Activated CD4-positive, alpha-beta memory T cell treated with anti-CD3 and anti-CD28 coated beads for 36 hours (primary cell): ENCODE data around the gene MITF. TPM values are rescaled to one million over a fixed set of nuclear protein-coding genes. Genes with fewer than 3 reads are reported as not detected.
"Not testable (repeated sequence)": the region's sequence is repeated elsewhere in the genome, so short reads cannot be mapped to it uniquely, and the experiment has no call there.

Experiments used
- CTCF ChIA-PET: fragments of 350-600 bp; sonication (Branson Sonifier 250); formaldehyde crosslinking; loops from one replicate; lab custom pipeline; 2021; ENCODE audit warnings: antibody characterized with exemption, inconsistent platforms; lab: Charles Lee
- POLR2A ChIA-PET: fragments of 350-600 bp; sonication (Branson Sonifier 250); formaldehyde crosslinking; loops from one replicate; lab custom pipeline; 2021; ENCODE audit warnings: antibody characterized with exemption; lab: Charles Lee
- DNase-seq: peaks from one replicate; pipeline ENCODE4 v3.0.0-alpha.2; 2020
- H3K27ac Mint-ChIP-seq: one replicate; pipeline ENCODE4 v1.8.0; 2021; ENCODE audit warnings: mixed read lengths
- H3K27me3 Mint-ChIP-seq: one replicate; pipeline ENCODE4 v1.8.0; 2021; ENCODE audit warnings: mixed read lengths
- H3K36me3 Mint-ChIP-seq: one replicate; pipeline ENCODE4 v1.8.0; 2021; ENCODE audit warnings: mixed read lengths
- H3K4me1 Mint-ChIP-seq: one replicate; pipeline ENCODE4 v1.8.0; 2021; ENCODE audit warnings: low read depth, mixed read lengths
- H3K4me3 Mint-ChIP-seq: one replicate; pipeline ENCODE4 v1.8.0; 2021; ENCODE audit warnings: mild to moderate bottlenecking, mixed read lengths
- H3K9me3 Mint-ChIP-seq: one replicate; pipeline ENCODE4 v1.8.0; 2021; ENCODE audit warnings: mixed read lengths
- intact Hi-C: fragments of 100-400 bp; cut with micrococcal nuclease; formaldehyde crosslinking; loops from one replicate; pipeline ENCODE4 v1.15.1; 2023
- total RNA-seq, 2 experiments: library from RNA; stranded (reverse); gene quantifications; one replicate each; pipeline ENCODE4 v1.2.3, GENCODE V29; 2021

The MITF gene
- total RNA-seq, 2 experiments from 2014 or later: not detected

DNA sequence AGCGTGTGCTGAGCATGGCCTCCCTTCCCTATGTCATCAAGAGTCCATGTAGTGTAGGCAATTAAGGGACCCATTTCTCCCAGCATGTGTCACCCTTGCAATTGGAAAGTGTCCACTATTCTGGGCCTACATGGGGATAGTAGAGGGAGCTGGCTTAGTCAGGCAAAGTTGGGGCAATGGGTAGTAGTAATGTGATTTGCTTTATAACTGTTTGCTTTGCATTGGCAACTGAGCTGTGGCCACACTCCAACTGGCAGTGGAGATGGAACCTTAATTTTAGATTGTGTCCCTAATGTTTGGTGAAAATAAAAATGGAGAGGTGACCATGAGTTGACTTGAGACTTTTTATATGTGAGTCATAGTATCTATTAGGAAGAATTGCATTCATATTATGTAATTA is 162.5 kb downstream of the MITF start:
- CTCF ChIA-PET: no interaction called here
- H3K4me3 Mint-ChIP-seq: no peak overlapping the region
- intact Hi-C loops: no loop called here
- no peaks in the 10 kb centered on the region for H3K36me3 Mint-ChIP-seq
- DNase-seq: no peak
- no peaks in the 10 kb centered on the region for H3K27me3 Mint-ChIP-seq
- H3K9me3 Mint-ChIP-seq: no peaks in the 10 kb centered on the region
- H3K27ac Mint-ChIP-seq: no peak overlapping the region
- no peaks in the 10 kb centered on the region for H3K4me1 Mint-ChIP-seq
- POLR2A ChIA-PET: no interaction called here

DNA sequence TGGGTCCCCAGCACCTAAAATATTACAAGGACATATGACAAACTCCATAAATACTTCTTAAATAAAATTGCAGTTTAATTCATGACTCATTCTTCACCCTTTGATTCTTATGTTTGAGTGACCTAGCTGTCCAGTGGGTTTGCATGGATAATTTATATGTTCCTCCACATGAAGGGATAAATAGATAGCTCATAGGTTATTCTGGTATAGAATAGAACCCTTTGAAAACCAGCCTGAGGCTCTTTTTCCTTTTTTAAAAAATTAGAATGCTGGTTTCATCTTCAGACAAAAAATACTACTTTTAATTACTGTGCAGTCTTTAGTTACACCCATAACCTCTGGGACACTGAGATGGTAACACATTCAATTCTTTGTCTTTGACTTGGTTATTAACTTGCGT is 163.1 kb downstream of the MITF start:
- Mint-ChIP-seq H3K27ac (no peak overlapping the region), H3K27me3 (no peaks in the 10 kb centered on the region), H3K9me3 (no peaks in the 10 kb centered on the region), H3K36me3 (no peaks in the 10 kb centered on the region), H3K4me1 (no peaks in the 10 kb centered on the region), H3K4me3 (no peak overlapping the region)
- POLR2A ChIA-PET: no interaction called here
- intact Hi-C loops: no loop called here
- no peak for DNase-seq
- CTCF ChIA-PET: no interaction called here

DNA sequence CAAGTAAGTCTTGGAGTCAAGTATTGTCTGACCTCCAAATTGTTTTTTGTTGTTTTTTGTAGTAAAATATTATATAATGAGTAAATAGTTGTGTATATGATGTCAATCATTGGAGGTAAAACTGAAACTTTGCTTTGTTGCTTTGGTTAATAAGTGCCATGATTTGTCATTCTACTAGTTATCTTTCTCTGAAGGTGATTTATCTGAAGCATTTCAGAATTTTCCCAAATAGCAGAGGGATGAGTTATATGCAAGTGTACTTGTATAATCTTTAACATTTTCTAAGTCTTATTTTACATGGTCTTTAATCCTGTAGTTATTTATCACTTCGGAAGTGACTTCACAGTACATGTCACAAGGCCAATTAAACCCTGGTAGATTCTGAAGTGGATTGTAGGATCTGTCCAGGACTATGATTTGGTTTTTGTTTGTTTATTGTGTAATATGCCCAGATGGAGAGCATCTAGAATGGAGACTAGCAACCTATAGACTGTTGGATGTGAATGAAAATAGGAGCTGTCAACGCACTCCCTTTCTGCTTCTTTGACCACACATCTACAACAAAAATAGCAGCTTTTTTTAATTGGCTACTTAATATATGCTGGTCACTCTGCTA is 167.2 kb downstream of the MITF start:
- H3K27ac Mint-ChIP-seq: no peak overlapping the region
- H3K36me3 Mint-ChIP-seq: no peaks in the 10 kb centered on the region
- DNase-seq: no peak
- no peaks in the 10 kb centered on the region for H3K27me3 Mint-ChIP-seq
- H3K4me3 Mint-ChIP-seq: no peak overlapping the region
- peaks cover 2% of the 10 kb centered on the region for H3K9me3 Mint-ChIP-seq
- intact Hi-C loops: no loop called here
- no peaks in the 10 kb centered on the region for H3K4me1 Mint-ChIP-seq
- POLR2A ChIA-PET: no interaction called here
- CTCF ChIA-PET: interaction anchor here (1.2 kb wide), 1 partner anchor 10 kb away, joined by 3 read pairs; no protein-coding TSS in a partner anchor

DNA sequence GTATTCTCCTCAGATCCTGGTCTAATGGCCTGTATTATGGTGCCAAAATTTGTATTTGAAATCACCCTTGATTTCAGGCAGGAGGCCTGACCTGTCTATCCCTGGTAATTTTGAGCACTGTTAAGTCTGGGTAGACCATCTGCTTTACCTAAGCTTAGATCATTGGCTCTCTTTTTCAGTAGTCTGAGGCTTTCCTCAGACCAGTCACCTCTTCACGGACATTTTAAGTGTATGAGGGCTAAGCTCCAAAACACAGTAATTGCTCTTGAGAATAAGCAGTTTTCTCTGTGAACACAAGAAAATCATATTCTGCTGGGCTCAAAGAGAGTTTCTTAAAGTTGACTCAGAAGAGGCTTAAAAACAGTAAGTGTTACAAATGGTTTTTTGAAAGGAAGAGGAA is 168.3 kb downstream of the MITF start:
- Mint-ChIP-seq H3K36me3 (no peaks in the 10 kb centered on the region), H3K4me3 (no peak overlapping the region), H3K27me3 (no peaks in the 10 kb centered on the region), H3K27ac (no peak overlapping the region), H3K4me1 (no peaks in the 10 kb centered on the region), H3K9me3 (peaks cover 2% of the 10 kb centered on the region)
- DNase-seq: no peak
- ChIA-PET POLR2A (no interaction called here), CTCF (interaction anchor here (1.2 kb wide), 1 partner anchor 9 kb away, joined by 3 read pairs; no protein-coding TSS in a partner anchor)
- intact Hi-C loops: no loop called here

DNA sequence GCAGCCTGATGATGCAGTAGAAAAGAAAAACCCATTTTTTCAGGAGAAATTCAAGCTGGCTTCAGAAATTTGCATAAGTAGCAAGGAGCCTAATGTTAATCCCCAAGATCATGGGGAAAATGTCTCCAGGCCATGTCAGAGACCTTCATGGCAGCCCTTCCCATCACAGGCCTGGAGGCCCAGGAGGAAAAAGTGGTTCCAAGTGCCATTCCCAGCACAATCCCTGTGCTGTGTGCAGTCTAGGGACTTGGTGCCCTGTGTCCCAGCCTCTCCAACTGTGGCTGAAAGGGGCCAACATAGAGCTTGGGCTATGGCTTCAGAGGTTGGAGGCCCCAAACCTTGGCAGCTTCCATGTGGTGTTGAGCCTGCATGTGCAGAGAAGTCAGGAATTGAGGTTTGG is 170.6 kb downstream of the MITF start:
- H3K27ac Mint-ChIP-seq, POLR2A ChIA-PET, H3K4me1 Mint-ChIP-seq, CTCF ChIA-PET, H3K27me3 Mint-ChIP-seq, H3K4me3 Mint-ChIP-seq, H3K36me3 Mint-ChIP-seq, H3K9me3 Mint-ChIP-seq, intact Hi-C loops, DNase-seq: not testable (repeated sequence)

DNA sequence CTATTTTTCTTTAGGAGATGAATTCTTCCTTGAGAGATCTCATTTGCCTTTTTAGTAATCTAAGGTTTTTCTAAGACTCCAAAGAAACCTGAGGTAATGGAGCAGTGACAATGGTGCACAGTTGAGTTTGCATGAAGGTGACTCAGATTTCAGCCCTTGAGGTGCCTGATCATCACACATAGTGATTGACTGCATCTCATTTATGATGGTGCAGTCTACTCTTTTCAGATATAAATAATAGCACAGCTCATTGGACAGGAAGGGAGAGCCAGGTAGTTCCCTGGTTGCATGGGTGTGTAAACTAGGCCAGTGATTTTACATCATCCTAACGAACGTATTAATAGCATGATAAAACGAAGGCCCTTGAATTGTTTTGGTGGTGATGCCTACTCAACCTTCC is 174.2 kb downstream of the MITF start:
- intact Hi-C loops: no loop called here
- H3K36me3 Mint-ChIP-seq: no peaks in the 10 kb centered on the region
- no peak overlapping the region for H3K4me3 Mint-ChIP-seq
- no peaks in the 10 kb centered on the region for H3K27me3 Mint-ChIP-seq
- no peak overlapping the region for H3K27ac Mint-ChIP-seq
- H3K4me1 Mint-ChIP-seq: no peaks in the 10 kb centered on the region
- ChIA-PET POLR2A (no interaction called here), CTCF (no interaction called here)
- H3K9me3 Mint-ChIP-seq: peaks cover 4% of the 10 kb centered on the region
- DNase-seq: no peak

DNA sequence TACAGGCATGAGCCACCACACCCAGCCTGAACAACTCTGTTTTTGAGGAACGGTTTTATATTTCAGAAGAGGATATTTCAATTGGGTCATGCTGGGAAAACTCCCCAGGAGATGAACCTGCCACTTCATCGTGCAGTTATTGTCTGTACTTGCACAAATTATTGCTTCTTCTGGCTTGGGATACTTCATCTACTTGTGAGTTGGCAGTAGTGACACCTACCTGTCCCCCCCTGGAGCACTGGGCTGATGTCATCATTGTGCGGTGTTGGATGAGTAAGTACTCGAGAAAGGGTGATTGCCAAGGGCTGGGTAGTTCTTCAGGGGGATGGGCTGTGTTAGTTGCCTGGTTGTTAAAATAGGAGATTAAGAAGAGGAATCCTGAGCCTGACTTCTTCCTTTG is 175.1 kb downstream of the MITF start:
- POLR2A ChIA-PET: no interaction called here
- H3K4me1 Mint-ChIP-seq: no peaks in the 10 kb centered on the region
- no peak overlapping the region for H3K27ac Mint-ChIP-seq
- H3K36me3 Mint-ChIP-seq: no peaks in the 10 kb centered on the region
- DNase-seq: no peak
- intact Hi-C loops: no loop called here
- H3K9me3 Mint-ChIP-seq: peaks cover 4% of the 10 kb centered on the region
- CTCF ChIA-PET: no interaction called here
- no peaks in the 10 kb centered on the region for H3K27me3 Mint-ChIP-seq
- H3K4me3 Mint-ChIP-seq: no peak overlapping the region

DNA sequence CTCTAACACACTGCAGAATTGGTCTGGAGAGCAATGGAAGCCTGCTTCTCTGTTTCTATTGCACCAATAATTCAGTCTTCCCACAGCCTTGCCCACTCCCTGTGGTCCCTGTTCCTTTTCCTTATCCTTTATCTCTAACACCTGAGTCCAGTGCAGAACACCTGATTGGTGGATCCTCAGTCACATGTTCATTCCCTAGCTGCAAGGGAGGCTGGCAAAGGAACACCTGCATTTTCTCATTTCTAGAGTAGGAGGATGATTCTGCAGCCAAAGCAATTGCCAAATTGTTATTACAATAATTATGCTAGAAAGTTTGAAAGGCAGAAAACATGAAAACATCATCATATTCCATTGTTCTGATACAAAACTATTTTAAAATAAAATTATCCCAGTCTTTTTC is 176.5 kb downstream of the MITF start:
- Mint-ChIP-seq H3K27ac (no peak overlapping the region), H3K27me3 (no peaks in the 10 kb centered on the region), H3K4me1 (no peaks in the 10 kb centered on the region), H3K9me3 (peaks cover 4% of the 10 kb centered on the region), H3K4me3 (no peak overlapping the region), H3K36me3 (no peaks in the 10 kb centered on the region)
- POLR2A ChIA-PET: no interaction called here
- intact Hi-C loops: no loop called here
- CTCF ChIA-PET: interaction anchor here (1.0 kb wide), 1 partner anchor 9 kb away, joined by 3 read pairs; no protein-coding TSS in a partner anchor
- no peak for DNase-seq

DNA sequence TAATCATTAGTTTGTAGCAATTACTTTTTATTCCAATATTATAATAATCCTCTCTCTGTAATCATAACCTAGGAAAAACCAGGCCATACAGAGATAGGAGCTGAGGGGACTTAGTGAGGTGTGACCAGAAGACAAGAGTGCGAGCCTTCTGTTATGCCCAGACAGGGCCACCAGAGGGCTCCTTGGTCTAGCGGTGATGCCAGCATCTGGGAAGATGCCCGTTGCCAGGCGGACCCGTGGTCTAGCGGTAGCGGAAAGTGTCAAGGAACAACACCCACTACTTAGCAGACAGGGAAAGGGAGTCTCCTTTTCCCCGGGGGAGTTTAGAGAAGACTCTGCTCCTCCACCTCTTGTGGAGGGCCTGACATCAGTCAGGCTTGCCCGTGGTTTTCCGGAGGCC is 180.7 kb downstream of the MITF start:
- DNase-seq, POLR2A ChIA-PET, H3K36me3 Mint-ChIP-seq, intact Hi-C loops, H3K27me3 Mint-ChIP-seq, H3K4me1 Mint-ChIP-seq, H3K4me3 Mint-ChIP-seq, CTCF ChIA-PET, H3K9me3 Mint-ChIP-seq, H3K27ac Mint-ChIP-seq: not testable (repeated sequence)

DNA sequence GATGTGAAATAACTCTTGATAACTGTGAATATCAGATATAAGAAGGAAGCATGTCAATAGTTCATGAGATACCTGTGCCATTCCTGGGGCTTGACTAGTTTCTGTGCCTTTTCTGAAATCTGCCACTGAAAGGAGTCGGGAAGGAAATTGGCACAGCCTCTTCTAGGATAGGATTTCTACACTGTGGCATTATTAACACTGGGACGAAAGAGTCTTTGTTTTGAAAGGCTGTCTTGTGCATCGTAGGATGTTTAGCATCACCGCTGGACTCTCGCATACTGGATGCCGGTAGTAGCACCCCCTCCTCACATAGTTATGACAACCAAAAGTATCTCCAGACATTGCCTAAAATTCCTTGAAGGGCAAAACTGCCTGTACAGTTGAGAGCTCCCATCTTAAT is 182.4 kb downstream of the MITF start:
- Mint-ChIP-seq H3K9me3 (no peaks in the 10 kb centered on the region), H3K27ac (no peak overlapping the region), H3K27me3 (no peaks in the 10 kb centered on the region), H3K4me3 (no peak overlapping the region), H3K36me3 (no peaks in the 10 kb centered on the region), H3K4me1 (no peaks in the 10 kb centered on the region)
- intact Hi-C loops: no loop called here
- POLR2A ChIA-PET: no interaction called here
- DNase-seq: no peak
- CTCF ChIA-PET: no interaction called here

DNA sequence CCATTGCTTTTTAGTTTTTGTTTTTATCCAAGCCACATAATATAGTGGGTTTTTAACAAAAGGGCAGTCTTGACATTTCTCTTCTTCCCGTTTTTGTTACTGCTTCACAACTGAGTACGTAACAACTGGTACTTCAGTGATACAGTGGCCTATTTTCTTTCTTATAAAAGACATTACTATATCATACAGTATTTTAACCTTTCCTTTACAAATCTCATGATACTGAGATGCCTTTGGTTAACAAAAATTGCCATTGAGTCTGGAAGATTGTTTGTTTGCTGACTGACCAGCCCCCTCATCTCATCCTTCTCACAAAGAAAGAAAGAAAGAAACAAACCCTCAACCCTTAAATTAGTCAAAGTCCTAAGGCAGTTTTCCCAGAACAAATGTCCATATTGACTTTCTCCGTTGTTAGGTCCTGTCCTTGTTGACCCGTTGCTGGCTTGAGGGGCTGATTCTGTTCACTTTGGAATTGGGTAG is 183.3 kb downstream of the MITF start:
- Mint-ChIP-seq H3K27me3 (no peaks in the 10 kb centered on the region), H3K4me1 (no peaks in the 10 kb centered on the region), H3K9me3 (no peaks in the 10 kb centered on the region), H3K4me3 (no peak overlapping the region), H3K27ac (no peak overlapping the region), H3K36me3 (no peaks in the 10 kb centered on the region)
- intact Hi-C loops: no loop called here
- no peak for DNase-seq
- POLR2A ChIA-PET: no interaction called here
- CTCF ChIA-PET: interaction anchor here (0.6 kb wide), 1 partner anchor 378 kb away, joined by 3 read pairs; no protein-coding TSS in a partner anchor

DNA sequence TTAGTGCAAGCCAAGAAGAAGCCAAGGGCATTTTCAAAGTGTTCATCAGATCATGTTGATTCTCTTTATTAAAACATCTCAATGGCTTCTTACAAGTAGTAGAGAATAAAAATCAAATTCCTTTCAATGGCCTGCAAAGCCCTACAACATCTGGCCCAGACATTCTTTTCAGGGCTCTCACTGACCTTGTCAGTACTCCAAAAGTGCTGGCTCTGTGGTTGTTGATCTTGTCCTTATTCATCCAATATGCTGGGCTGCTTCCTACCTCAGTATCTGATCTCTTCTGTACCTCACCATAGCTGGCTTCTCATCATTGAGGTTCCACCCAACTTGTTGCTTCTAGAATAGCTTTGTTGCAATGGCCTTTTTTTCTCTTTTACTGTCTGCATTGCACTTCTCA is 186.2 kb downstream of the MITF start:
- Mint-ChIP-seq H3K36me3 (no peaks in the 10 kb centered on the region), H3K4me1 (no peaks in the 10 kb centered on the region), H3K4me3 (no peak overlapping the region), H3K9me3 (no peaks in the 10 kb centered on the region), H3K27ac (no peak overlapping the region), H3K27me3 (no peaks in the 10 kb centered on the region)
- ChIA-PET CTCF (no interaction called here), POLR2A (no interaction called here)
- intact Hi-C loops: no loop called here
- no peak for DNase-seq

DNA sequence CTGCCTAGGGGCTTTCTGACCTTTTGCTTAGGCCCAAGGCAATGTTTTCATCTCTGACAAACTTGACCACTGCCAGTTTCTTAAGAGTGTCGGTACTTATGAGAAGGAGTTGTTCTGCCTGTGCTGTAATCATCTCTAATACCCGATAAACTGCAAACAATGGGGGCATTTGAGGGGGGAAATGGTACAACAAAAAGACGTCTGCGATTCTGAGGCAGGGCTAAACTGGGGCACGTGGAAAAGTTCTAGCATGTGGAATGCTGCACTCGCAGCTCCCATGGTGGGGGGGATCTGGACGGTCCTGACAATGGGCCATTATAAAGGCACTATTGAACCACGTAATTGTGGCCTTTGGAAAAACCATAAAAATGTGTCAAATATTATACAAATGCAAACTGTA is 187.1 kb downstream of the MITF start:
- no peaks in the 10 kb centered on the region for H3K27me3 Mint-ChIP-seq
- H3K4me1 Mint-ChIP-seq: no peaks in the 10 kb centered on the region
- no peaks in the 10 kb centered on the region for H3K36me3 Mint-ChIP-seq
- ChIA-PET POLR2A (interaction anchor here (0.7 kb wide), 1 partner anchor 56 kb away, joined by 3 read pairs; no protein-coding TSS in a partner anchor), CTCF (no interaction called here)
- DNase-seq: no peak
- no peaks in the 10 kb centered on the region for H3K9me3 Mint-ChIP-seq
- H3K4me3 Mint-ChIP-seq: no peak overlapping the region
- intact Hi-C loops: no loop called here
- H3K27ac Mint-ChIP-seq: no peak overlapping the region
